Liver (tissue), 3 donors: ENCODE measurements around the gene NOS3.
A peak's percentile ranks its signal among the peaks of the same experiment; 100 is the strongest.

Experiments used
- EGR1 ChIP-seq, 2 donors: IDR thresholded peaks; 2 replicates each; pipeline ENCODE4 v1.6.1; 2016 to 2018; ENCODE audit warnings: antibody characterized with exemption in 2 of 2, low read depth in 2 of 2
- GABPA ChIP-seq, 2 donors: IDR thresholded peaks in 1 of 2; conservative IDR thresholded peaks in 1 of 2; 2 replicates each; pipeline ENCODE4 v1.6.1; 2016; ENCODE audit warnings: antibody characterized with exemption in 2 of 2, mild to moderate bottlenecking in 1 of 2, moderate library complexity in 1 of 2
- YY1 ChIP-seq: IDR thresholded peaks from 2 replicates; pipeline ENCODE4 v1.6.1; 2016; ENCODE audit warnings: antibody characterized with exemption, mild to moderate bottlenecking
- TF ChIP-seq, protein P1 (sequence below): IDR thresholded peaks from 2 replicates; pipeline ENCODE4 v1.6.1; 2016; ENCODE audit warnings: antibody characterized with exemption
- TF ChIP-seq, protein P2 (sequence below): fragments of 150-350 bp; IDR thresholded peaks from 2 replicates; pipeline ENCODE4 v1.5.1; 2017; ENCODE audit warnings: improper control_type of control experiment, low read depth, low read length; ENCODE audit not compliant: missing input control
- donor health status: healthy.
- donor health status: healthy.

DNA sequence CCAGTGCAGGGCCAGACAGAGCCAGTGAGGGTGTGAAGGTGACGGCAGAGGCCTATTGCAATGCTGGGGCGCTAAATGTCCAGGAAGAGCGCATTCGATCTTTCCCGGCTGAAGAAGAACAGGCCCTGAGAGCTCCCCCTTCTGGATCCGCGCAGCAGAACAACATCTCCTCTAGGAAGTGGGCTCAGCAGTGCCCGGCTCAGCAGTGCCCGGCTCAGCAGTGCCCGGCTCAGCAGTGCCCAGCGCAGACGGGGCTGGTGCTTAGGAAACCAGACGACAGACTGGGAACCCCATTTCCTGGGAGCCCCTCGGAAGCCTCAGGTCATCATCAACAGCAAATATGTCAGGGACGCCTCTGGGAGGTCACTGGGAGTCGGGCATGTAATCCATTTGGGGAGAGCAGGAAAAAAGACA, 4.7 kb upstream of the NOS3 start:
- TF ChIP-seq, protein P1, sequence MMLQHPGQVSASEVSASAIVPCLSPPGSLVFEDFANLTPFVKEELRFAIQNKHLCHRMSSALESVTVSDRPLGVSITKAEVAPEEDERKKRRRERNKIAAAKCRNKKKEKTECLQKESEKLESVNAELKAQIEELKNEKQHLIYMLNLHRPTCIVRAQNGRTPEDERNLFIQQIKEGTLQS, result no peak
- TF ChIP-seq YY1 (no peak), EGR1 (IDR thresholded peaks at IDR 0.05; ENCODE audit: low read depth in 2 of 2) (no peak), GABPA (IDR thresholded peaks at IDR 0.05 in 1 of 2, conservative IDR thresholded peaks at IDR 0.05 in 1 of 2) (no peak)
- TF ChIP-seq, protein P2, sequence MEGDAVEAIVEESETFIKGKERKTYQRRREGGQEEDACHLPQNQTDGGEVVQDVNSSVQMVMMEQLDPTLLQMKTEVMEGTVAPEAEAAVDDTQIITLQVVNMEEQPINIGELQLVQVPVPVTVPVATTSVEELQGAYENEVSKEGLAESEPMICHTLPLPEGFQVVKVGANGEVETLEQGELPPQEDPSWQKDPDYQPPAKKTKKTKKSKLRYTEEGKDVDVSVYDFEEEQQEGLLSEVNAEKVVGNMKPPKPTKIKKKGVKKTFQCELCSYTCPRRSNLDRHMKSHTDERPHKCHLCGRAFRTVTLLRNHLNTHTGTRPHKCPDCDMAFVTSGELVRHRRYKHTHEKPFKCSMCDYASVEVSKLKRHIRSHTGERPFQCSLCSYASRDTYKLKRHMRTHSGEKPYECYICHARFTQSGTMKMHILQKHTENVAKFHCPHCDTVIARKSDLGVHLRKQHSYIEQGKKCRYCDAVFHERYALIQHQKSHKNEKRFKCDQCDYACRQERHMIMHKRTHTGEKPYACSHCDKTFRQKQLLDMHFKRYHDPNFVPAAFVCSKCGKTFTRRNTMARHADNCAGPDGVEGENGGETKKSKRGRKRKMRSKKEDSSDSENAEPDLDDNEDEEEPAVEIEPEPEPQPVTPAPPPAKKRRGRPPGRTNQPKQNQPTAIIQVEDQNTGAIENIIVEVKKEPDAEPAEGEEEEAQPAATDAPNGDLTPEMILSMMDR, result peak; percentile 47
